GM20000 (cell line): Measurements from ENCODE around the gene CDC42SE2.
"Not testable (repeated sequence)": the region's sequence is repeated elsewhere in the genome, so short reads cannot be mapped to it uniquely, and the experiment has no call there.

Source experiments
- DNase-seq: peaks from one replicate; pipeline ENCODE4 v3.0.0; 2012; ENCODE audit warnings: low spot score
- TF ChIP-seq, protein P1 (sequence below): IDR thresholded peaks from 2 replicates; pipeline ENCODE4 v1.5.1; 2012; ENCODE audit warnings: mild to moderate bottlenecking, control low read depth; ENCODE audit errors: extremely low read depth, missing control alignments

CDC42SE2 gene

DNA sequence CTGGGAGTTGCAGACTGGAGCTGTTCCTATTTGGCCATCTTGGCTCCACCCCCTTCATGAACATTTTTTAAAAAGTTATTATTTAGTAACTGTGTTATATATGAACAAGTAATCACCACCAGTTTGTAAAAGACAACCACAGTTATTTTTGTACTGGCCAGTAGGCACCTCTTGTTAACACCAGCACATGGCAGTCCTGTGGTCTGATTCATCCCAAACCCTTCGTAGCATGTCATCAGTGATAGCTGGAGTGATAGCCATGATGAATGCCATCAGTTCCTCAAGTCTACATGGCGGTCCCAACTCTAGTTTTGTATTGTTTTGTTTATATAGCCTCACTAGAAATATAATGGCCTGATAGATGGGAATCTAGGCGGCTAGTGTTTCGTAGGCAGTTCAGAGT, 74.2 kb downstream of the CDC42SE2 start:
- TF ChIP-seq, protein P1, sequence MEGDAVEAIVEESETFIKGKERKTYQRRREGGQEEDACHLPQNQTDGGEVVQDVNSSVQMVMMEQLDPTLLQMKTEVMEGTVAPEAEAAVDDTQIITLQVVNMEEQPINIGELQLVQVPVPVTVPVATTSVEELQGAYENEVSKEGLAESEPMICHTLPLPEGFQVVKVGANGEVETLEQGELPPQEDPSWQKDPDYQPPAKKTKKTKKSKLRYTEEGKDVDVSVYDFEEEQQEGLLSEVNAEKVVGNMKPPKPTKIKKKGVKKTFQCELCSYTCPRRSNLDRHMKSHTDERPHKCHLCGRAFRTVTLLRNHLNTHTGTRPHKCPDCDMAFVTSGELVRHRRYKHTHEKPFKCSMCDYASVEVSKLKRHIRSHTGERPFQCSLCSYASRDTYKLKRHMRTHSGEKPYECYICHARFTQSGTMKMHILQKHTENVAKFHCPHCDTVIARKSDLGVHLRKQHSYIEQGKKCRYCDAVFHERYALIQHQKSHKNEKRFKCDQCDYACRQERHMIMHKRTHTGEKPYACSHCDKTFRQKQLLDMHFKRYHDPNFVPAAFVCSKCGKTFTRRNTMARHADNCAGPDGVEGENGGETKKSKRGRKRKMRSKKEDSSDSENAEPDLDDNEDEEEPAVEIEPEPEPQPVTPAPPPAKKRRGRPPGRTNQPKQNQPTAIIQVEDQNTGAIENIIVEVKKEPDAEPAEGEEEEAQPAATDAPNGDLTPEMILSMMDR: no peak
- DNase-seq: no peak

DNA sequence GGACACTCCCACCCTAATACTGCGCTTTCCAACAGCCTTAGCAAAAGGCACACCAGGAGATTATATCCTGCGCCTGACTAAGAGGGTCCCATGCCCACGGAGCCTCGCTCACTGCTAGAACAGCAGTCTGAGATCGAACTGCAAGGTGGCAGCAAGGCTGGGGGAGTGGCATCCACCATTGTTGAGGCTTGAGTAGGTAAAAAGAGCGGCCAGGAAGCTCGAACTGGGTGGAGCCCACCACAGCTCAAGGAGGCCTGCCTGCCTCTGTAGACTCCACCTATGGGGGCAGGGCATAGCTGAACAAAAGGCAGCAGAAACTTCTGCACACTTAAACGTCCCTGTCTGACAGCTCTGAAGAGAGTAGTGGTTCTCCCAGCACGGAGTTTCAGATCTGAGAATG, 80.4 kb downstream of the CDC42SE2 start:
- DNase-seq: not testable (repeated sequence)

DNA sequence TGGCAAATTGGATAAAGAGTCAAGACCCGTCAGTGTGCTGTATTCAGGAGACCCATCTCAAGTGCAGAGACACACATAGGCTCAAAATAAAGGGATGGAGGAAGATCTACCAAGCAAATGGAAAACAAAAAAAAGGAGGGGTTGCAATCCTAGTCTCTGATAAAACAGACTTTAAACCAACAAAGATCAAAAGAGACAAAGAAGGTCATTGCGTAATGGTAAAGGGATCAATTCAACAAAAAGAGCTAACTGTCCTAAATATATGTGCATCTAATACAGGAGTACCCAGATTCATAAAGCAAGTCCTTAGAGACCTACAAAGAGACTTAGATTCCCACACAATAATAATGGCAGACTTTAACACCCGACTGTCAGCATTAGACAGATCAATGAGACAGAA, 82.4 kb downstream of the CDC42SE2 start:
- not testable (repeated sequence) for DNase-seq

DNA sequence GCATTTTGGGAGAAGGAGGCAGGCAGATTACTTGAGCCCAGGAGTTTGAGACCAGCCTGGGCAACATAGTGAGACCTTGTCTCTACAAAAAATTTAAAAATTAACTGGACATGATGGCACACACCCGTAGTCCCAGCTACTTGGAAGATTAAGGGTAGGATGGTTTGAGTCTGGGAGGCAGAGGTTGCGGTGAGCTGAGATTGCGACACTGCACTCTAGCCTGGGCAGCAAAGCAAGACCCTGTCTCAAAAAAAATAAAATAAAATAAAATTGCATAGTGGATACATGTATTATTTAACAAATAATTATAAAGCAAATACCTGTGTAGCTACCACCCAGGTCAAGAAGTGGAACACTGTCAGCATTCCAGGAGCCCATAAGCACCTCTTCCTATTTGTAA, 90.1 kb downstream of the CDC42SE2 start:
- DNase-seq: no peak
- TF ChIP-seq, protein P1: no peak

DNA sequence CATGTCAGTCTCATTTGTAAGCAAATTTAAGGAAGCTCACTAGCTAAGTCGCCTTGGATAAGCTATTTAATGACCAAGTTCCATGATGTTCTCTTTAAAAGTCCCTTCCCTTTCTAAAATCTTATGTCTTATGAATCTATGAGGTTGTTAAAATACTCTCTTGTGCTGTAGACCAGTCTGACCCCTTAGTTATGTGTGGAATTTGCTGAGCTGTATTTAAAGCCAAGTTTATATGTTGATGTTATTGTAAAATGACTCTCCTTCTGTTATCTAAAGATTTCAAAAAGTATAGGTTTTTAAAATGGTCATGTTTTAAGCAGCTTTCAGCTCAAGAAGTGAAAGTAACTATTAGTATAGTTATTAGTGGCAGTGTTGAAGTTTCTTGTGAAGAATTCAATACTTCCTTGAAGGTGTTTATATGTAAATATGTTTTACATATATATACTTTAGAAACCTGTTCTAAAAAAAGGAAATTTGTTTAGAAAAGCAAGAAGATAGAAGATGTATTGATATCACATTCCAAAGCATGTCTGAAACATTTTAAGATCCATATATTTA, 92.2 kb downstream of the CDC42SE2 start:
- DNase-seq: no peak
- TF ChIP-seq, protein P1: no peak

DNA sequence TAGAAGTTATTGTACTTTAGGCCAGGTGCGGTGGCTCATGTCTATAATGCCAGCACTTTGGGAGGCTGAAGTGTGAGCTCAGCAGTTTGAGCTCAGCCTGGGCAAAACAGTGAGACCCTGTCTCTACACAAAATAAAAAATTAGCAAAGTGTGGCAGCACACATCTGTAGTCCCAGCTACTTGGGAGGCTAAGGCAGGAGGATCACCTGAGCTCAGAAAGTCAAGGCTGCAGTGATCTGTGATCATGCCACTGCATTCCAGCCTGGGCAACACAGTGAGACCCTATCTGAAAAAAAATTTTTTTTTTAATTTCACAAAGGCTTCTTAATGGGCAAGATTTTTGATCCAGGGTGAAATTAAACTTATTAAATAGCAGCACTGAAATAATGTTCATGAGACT, 92.8 kb downstream of the CDC42SE2 start:
- TF ChIP-seq, protein P1: no peak
- DNase-seq: no peak

DNA sequence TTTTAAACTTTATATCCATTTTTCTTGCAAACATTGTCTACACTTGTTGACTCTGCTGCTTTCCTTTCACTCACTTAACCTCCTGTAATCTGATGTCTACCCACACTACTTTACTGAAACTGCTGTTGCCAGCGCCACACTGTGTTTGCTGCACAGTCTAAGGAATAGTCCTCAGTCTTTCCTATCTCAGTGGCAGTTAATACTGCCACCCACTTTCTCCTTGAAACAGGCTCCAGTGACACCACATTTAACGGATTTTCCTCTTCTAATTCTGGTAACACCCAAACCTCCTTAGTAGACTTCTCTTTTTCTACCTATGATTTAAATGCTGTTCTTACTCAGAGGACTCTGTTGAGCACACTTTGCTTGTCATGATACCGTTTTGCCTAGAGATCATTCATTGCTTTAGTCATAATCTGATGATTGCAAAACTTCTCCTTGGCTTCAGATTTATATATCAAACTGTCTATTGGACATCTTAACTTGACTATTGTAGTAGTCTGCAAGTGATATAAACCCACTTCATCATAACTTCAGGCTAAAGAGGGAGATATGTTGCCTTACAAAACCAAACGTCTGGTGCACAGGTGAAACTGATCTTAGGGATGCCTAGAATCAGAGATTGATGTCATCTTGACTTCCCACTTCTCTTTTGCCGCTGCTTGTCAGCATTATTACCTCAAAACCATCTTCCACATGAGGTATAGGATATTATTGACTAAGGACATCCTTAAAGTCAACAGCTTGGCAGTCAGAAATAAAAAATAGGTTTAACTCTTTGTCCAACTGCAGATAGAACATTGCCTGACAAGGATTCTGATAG, 94.1 kb downstream of the CDC42SE2 start:
- no peak for DNase-seq

DNA sequence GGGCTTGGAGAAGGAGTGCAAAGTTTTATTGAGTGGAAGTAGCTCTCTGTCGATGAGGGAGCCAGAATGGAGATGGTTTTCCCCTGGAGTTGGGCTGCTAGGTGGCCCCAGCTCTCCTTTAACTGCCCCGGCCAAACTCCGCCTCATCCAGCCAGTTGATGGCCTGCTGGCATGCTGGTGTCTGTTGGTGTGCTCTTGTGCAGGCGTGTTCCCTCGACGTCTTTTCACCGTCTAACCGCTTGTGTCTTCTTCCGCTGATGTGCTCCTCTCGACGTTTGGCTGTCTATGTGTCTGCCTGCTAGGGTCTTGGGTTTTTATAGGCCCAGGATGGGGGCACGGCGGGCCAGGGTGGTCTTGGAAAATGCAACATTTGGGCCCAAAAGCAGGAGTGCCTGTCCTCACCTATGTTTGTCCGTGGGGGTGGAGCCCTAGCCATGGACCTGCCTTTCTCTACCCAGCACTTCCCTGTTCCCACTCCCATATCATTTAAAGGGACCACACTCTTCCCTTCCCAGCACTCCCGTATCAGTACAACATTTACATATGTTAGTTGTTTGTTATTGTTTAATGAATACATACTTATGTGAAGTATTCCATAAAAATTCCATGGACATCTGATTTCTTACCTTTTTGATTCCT, 97.9 kb downstream of the CDC42SE2 start:
- no peak for DNase-seq
- TF ChIP-seq, protein P1: no peak

More for the DNA sequence above, 94.1 kb downstream of the CDC42SE2 start:
- TF ChIP-seq, protein P1: no peak
